ENCODE results near the gene KLRF1. TPM values are rescaled to one million over a fixed set of nuclear protein-coding genes. Genes with fewer than 3 reads are reported as not detected.

Gene KLRF1
- total RNA-seq, 1 experiment from 2014 or later, result not detected

- BruUV-seq (replicated peaks), result no TSS peak
- H3K27me3 ChIP-seq (ENCODE audit: low read length), result no peaks in the 10 kb centered on the region
- no peaks in the 10 kb centered on the region for H3K9me2 ChIP-seq (replicated peaks; ENCODE audit: low read length)
- no peaks in the 10 kb centered on the region for H3K4me1 ChIP-seq (ENCODE audit: insufficient read depth, low read length)
- H3K79me2 ChIP-seq (ENCODE audit: low read length), result no peaks in the 10 kb centered on the region
- ChIA-PET CTCF (no interaction called here), POLR2A (ENCODE audit: unreplicated experiment) (no interaction called here)
- no peak overlapping the region for H3K4me3 ChIP-seq (ENCODE audit: low read length)
- no peaks in the 10 kb centered on the region for H3K9me3 ChIP-seq (ENCODE audit: low read length)
- TF ChIP-seq CTCF (conservative IDR thresholded peaks at IDR 0.05; ENCODE audit: low read depth, low read length), result no peak
- no peak for TF ChIP-seq EZH2 (IDR thresholded peaks at IDR 0.05; ENCODE audit: low read length, unreplicated experiment)
- TF ChIP-seq EZH2phosphoT487 (IDR thresholded peaks at IDR 0.05; ENCODE audit: borderline replicate concordance, low read length), result no peak
- H4K20me1 ChIP-seq (ENCODE audit: low read length), result no peaks in the 10 kb centered on the region
- DNase-seq (no peak), ATAC-seq (no peak)
- H3K9ac ChIP-seq (ENCODE audit: low read length), result no peak overlapping the region
- H3K27ac ChIP-seq (ENCODE audit: low read length), result no peak overlapping the region
- H3K4me2 ChIP-seq (ENCODE audit: low read length), result no peak overlapping the region
- H3F3A ChIP-seq (ENCODE audit: low read length, unreplicated experiment), result no peaks in the 10 kb centered on the region
- H2AFZ ChIP-seq (ENCODE audit: low read length), result no peak overlapping the region
- intact Hi-C loops (cut with micrococcal nuclease), result no loop called here
- no peaks in the 10 kb centered on the region for H3K36me3 ChIP-seq (ENCODE audit: low read depth, low read length)
These were observed 53.3 kb downstream of the KLRF1 start for GRCh38 chr12:9880532-9881078.

GRCh38 chr12:9881246-9881645, 54.0 kb downstream of the KLRF1 start, which contains the start of gene KLRF2:
KLRF2 (plus strand) TSS chr12:9881489; CDS start chr12:9881596, 107 bp downstream.
- intact Hi-C loops (cut with micrococcal nuclease), result no loop called here
- POLR2A ChIA-PET (ENCODE audit: unreplicated experiment), result no interaction called here
- CTCF ChIA-PET, result no interaction called here

More at GRCh38 chr12:9881246-9881645, 54.0 kb downstream of the KLRF1 start, which contains the start of gene KLRF2:
- DNase-seq, result no peak
- no peak within 1 kb of the TSS for H2AFZ ChIP-seq (ENCODE audit: low read length)
- no peaks in the 10 kb centered on the region for H3F3A ChIP-seq (ENCODE audit: low read length, unreplicated experiment)
- H3K9ac ChIP-seq (ENCODE audit: low read length), result no peak within 1 kb of the TSS
- no peaks in the 10 kb centered on the region for H3K79me2 ChIP-seq (ENCODE audit: low read length)
- H3K9me3 ChIP-seq (ENCODE audit: low read length), result no peaks in the 10 kb centered on the region
- H3K36me3 ChIP-seq (ENCODE audit: low read depth, low read length), result no peaks in the 10 kb centered on the region
- H3K4me2 ChIP-seq (ENCODE audit: low read length), result no peak within 1 kb of the TSS
- ATAC-seq, result no peak
- H3K27ac ChIP-seq (ENCODE audit: low read length), result no peak within 1 kb of the TSS
- no peaks in the 10 kb centered on the region for H3K27me3 ChIP-seq (ENCODE audit: low read length)
- H4K20me1 ChIP-seq (ENCODE audit: low read length), result no peaks in the 10 kb centered on the region
- BruUV-seq (replicated peaks), result no TSS peak
- TF ChIP-seq EZH2phosphoT487 (IDR thresholded peaks at IDR 0.05; ENCODE audit: borderline replicate concordance, low read length) (no peak), CTCF (conservative IDR thresholded peaks at IDR 0.05; ENCODE audit: low read depth, low read length) (no peak), EZH2 (IDR thresholded peaks at IDR 0.05; ENCODE audit: low read length, unreplicated experiment) (no peak)
- no peaks in the 10 kb centered on the region for H3K4me1 ChIP-seq (ENCODE audit: insufficient read depth, low read length)
- no peak within 1 kb of the TSS for H3K4me3 ChIP-seq (ENCODE audit: low read length)
- H3K9me2 ChIP-seq (replicated peaks; ENCODE audit: low read length), result no peaks in the 10 kb centered on the region

Measured in PC-3 (cell line).